Ovary (tissue), 3 donors: ENCODE results near the gene CCDC61.

Experiments
- EP300 ChIP-seq: sonication (generic); formaldehyde crosslinking; IDR thresholded peaks from one replicate; pipeline ENCODE4 v1.6.1; 2017; ENCODE audit warnings: antibody characterized with exemption
- POLR2A ChIP-seq: fragments of 450-650 bp; IDR thresholded peaks from one replicate; pipeline ENCODE4 v1.6.1; 2017; ENCODE audit warnings: antibody characterized with exemption, mild to moderate bottlenecking, moderate library complexity
- TF ChIP-seq, protein P1 (sequence below), 3 donors: fragments of 450-650 bp in 2 of 3; fragments of 200-600 bp in 1 of 3; IDR thresholded peaks; one replicate each; pipeline versions ENCODE4 v1.5.1 to v1.8.0; 2016 to 2022; ENCODE audit warnings: antibody characterized with exemption in 3 of 3, mild to moderate bottlenecking in 1 of 3
- donor health status: DM: no; HTN: no; CAD: no.

DNA sequence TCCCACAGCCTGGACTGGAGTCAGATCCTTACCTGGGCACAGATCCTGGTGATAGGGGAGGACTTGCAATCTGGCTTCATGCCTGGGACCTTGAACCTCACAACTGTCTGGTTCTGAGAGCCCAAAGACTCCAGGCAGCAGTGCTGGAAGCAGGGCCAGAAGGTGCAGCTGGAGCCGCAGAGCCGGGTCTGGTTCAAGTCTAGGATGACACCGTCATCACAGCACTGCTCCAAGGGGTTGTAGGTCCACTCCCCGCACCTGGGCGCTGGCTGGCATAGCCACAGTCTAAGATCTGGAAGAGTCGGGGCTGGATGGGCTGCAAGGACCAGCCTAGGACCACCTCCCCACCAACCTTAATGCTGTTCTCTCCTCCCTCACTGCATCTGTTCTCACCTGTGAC is 44.9 kb downstream of the CCDC61 start:
- no peak for TF ChIP-seq POLR2A
- TF ChIP-seq, protein P1, sequence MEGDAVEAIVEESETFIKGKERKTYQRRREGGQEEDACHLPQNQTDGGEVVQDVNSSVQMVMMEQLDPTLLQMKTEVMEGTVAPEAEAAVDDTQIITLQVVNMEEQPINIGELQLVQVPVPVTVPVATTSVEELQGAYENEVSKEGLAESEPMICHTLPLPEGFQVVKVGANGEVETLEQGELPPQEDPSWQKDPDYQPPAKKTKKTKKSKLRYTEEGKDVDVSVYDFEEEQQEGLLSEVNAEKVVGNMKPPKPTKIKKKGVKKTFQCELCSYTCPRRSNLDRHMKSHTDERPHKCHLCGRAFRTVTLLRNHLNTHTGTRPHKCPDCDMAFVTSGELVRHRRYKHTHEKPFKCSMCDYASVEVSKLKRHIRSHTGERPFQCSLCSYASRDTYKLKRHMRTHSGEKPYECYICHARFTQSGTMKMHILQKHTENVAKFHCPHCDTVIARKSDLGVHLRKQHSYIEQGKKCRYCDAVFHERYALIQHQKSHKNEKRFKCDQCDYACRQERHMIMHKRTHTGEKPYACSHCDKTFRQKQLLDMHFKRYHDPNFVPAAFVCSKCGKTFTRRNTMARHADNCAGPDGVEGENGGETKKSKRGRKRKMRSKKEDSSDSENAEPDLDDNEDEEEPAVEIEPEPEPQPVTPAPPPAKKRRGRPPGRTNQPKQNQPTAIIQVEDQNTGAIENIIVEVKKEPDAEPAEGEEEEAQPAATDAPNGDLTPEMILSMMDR (IDR thresholded peaks at IDR 0.05) = no peak
- TF ChIP-seq EP300 = no peak
